OCI-LY3 (cell line): ENCODE data around the gene XRCC5.

ENCODE experiments used
- CTCF ChIP-seq: fragments of 200-600, 300-600 bp; sonication (generic); IDR thresholded peaks from 2 replicates; pipeline ENCODE4 v1.5.1; 2014; ENCODE audit warnings: antibody characterized with exemption, low read length, low read depth
- EZH2phosphoT487 ChIP-seq: fragments of 200-600 bp; shearing (Covaris generic); IDR thresholded peaks from 2 replicates; pipeline ENCODE4 v1.6.1; 2018; ENCODE audit warnings: antibody characterized with exemption, mixed run types, low read depth

GRCh38 chr2:216133397-216133796 lies 24.2 kb downstream of the XRCC5 start:
- TF ChIP-seq CTCF (no peak), EZH2phosphoT487 (no peak)
